Fibroblast of skin of scalp (primary cell): ENCODE measurements around the gene BHLHE23.

Experiments
- DNase-seq: peaks from one replicate; pipeline ENCODE4 v3.0.0-alpha.2; 2013

BHLHE23 gene

GRCh38 chr20:63024573-63025392 is 18.0 kb upstream of the BHLHE23 start:
- no peak for DNase-seq

- DNase-seq, result no peak
Observed at GRCh38 chr20:63023936-63024571, 17.3 kb upstream of the BHLHE23 start.

- DNase-seq, result no peak
Observed at GRCh38 chr20:63023071-63023935, 16.5 kb upstream of the BHLHE23 start.

GRCh38 chr20:63022501-63022900 is 15.7 kb upstream of the BHLHE23 start:
- DNase-seq, result no peak

GRCh38 chr20:63021356-63022321 is 14.9 kb upstream of the BHLHE23 start:
- no peak for DNase-seq

- no peak for DNase-seq
Observed at GRCh38 chr20:63020681-63021080, 13.9 kb upstream of the BHLHE23 start.

- no peak for DNase-seq
Observed at GRCh38 chr20:63017826-63018411, 11.2 kb upstream of the BHLHE23 start.

GRCh38 chr20:63017076-63017825 is 10.5 kb upstream of the BHLHE23 start:
- no peak for DNase-seq

- DNase-seq, result no peak
Observed at GRCh38 chr20:63016514-63017075, 9.8 kb upstream of the BHLHE23 start.

GRCh38 chr20:63015662-63016361 is 9.0 kb upstream of the BHLHE23 start:
- no peak for DNase-seq

GRCh38 chr20:63015147-63015661 is 8.4 kb upstream of the BHLHE23 start:
- no peak for DNase-seq

GRCh38 chr20:63014710-63015109 is 7.9 kb upstream of the BHLHE23 start:
- DNase-seq, result peak; percentile 59

- DNase-seq, result no peak
Observed at GRCh38 chr20:63014287-63014686, 7.5 kb upstream of the BHLHE23 start.

- DNase-seq, result no peak
Observed at GRCh38 chr20:63013207-63013606, 6.4 kb upstream of the BHLHE23 start.

- DNase-seq, result peak; percentile 27
Observed at GRCh38 chr20:63011798-63012197, 5.0 kb upstream of the BHLHE23 start.

- no peak for DNase-seq
Observed at GRCh38 chr20:63009988-63010769, 3.4 kb upstream of the BHLHE23 start.

GRCh38 chr20:63009045-63009961 is 2.5 kb upstream of the BHLHE23 start:
- peak; percentile 58 for DNase-seq
